Measurements from ENCODE around the gene PYURF. TPM values are rescaled to one million over a fixed set of nuclear protein-coding genes. Genes with fewer than 3 reads are reported as not detected.

The PYURF gene
- total RNA-seq, 2 experiments from 2014 or later, result 25.0 to 26.1 TPM

DNA sequence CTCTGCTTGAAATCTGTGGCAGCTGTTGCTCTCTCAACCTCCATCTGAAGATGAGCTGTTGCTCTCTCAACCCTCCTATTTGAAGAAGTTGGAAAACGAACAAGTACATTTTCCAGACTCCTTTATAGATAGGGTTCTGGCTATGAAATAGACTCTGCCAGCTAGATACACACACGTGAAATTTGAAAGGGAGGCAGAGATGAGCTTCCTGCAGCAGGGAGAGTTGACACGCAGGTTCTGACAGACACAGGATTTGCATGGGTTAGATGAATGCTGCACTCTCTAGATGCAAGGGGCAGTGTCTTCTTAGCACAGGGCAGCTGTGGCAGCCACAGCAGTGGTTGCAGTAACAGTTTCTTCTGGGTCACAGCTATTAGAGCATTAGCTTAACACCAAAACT is 8.0 kb upstream of the PYURF start:
- Histone ChIP-seq H3K9me3 (ENCODE audit: low read length) (no peaks in the 10 kb centered on the region), H4K20me1 (ENCODE audit: insufficient read depth, low read length) (no peaks in the 10 kb centered on the region), H3K36me3 (ENCODE audit: insufficient read depth, low read length) (no peaks in the 10 kb centered on the region), H3K9me2 (ENCODE audit: insufficient read depth, low read length) (no peaks in the 10 kb centered on the region), H3K27ac (ENCODE audit: low read depth, low read length, poor library complexity, severe bottlenecking) (no peak overlapping the region), H2AFZ (ENCODE audit: low read length) (no peak overlapping the region), H3K4me1 (ENCODE audit: insufficient read depth, low read length, poor library complexity, severe bottlenecking) (no peaks in the 10 kb centered on the region), H3K4me3 (ENCODE audit: low read depth, low read length, poor library complexity, severe bottlenecking) (no peak overlapping the region), H3K79me2 (ENCODE audit: insufficient read depth, low read depth, low read length) (no peaks in the 10 kb centered on the region), H3K4me2 (ENCODE audit: low read length) (no peak overlapping the region)
- CTCF ChIA-PET (ENCODE audit: unreplicated experiment), result no interaction called here
- no peak for TF ChIP-seq EZH2phosphoT487 (IDR thresholded peaks at IDR 0.05; ENCODE audit: borderline replicate concordance, low read depth, low read length)
- TF ChIP-seq, protein P1, sequence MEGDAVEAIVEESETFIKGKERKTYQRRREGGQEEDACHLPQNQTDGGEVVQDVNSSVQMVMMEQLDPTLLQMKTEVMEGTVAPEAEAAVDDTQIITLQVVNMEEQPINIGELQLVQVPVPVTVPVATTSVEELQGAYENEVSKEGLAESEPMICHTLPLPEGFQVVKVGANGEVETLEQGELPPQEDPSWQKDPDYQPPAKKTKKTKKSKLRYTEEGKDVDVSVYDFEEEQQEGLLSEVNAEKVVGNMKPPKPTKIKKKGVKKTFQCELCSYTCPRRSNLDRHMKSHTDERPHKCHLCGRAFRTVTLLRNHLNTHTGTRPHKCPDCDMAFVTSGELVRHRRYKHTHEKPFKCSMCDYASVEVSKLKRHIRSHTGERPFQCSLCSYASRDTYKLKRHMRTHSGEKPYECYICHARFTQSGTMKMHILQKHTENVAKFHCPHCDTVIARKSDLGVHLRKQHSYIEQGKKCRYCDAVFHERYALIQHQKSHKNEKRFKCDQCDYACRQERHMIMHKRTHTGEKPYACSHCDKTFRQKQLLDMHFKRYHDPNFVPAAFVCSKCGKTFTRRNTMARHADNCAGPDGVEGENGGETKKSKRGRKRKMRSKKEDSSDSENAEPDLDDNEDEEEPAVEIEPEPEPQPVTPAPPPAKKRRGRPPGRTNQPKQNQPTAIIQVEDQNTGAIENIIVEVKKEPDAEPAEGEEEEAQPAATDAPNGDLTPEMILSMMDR (conservative IDR thresholded peaks at IDR 0.05; ENCODE audit: low read length), result no peak
- BruUV-seq (replicated peaks), result no TSS peak
- POLR2A ChIA-PET, result interaction anchor here (0.5 kb wide), 2 partner anchors 197 to 571 kb away, joined by 4 to 5 read pairs; no protein-coding TSS in a partner anchor
- intact Hi-C loops (cut with micrococcal nuclease; ENCODE audit: unreplicated experiment), result loop anchor here (10.0 kb wide), 1 partner anchor 263 kb away; no protein-coding TSS in a partner anchor
- DNase-seq (ENCODE audit: low spot score), result no peak

DNA sequence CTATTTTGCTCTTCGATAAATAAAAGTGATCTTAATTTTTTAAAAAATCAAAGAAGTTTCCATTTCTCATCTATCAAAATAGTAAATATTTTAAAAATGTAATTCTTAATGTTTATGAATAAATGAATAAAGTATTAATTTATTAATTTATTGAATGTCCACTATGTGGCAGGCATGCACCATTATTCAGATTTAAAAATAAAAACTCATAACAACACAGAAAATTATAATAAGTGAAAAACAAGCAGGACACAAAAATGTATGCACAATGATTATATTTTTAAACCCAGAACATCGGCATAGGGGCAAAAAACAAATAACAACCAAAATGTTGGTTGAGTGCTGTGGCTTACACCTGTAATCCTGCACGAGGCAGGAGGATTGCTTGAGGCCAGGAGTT is 5.3 kb upstream of the PYURF start:
- H3K36me3 ChIP-seq (ENCODE audit: insufficient read depth, low read length), result no peaks in the 10 kb centered on the region
- no peaks in the 10 kb centered on the region for H3K4me1 ChIP-seq (ENCODE audit: insufficient read depth, low read length, poor library complexity, severe bottlenecking)
- intact Hi-C loops (cut with micrococcal nuclease; ENCODE audit: unreplicated experiment), result no loop called here
- DNase-seq (ENCODE audit: low spot score), result no peak
- no peaks in the 10 kb centered on the region for H3K9me2 ChIP-seq (ENCODE audit: insufficient read depth, low read length)
- no peaks in the 10 kb centered on the region for H3K79me2 ChIP-seq (ENCODE audit: insufficient read depth, low read depth, low read length)
- H2AFZ ChIP-seq (ENCODE audit: low read length), result no peak overlapping the region
- H3K27ac ChIP-seq (ENCODE audit: low read depth, low read length, poor library complexity, severe bottlenecking), result no peak overlapping the region
- no peaks in the 10 kb centered on the region for H3K9me3 ChIP-seq (ENCODE audit: low read length)
- H3K4me3 ChIP-seq (ENCODE audit: low read depth, low read length, poor library complexity, severe bottlenecking), result no peak overlapping the region
- BruUV-seq (replicated peaks), result no TSS peak
- no peaks in the 10 kb centered on the region for H4K20me1 ChIP-seq (ENCODE audit: insufficient read depth, low read length)
- TF ChIP-seq, protein P1 (conservative IDR thresholded peaks at IDR 0.05; ENCODE audit: low read length), result peak; percentile 40; the same call in 1 of the 2 replicates
- TF ChIP-seq EZH2phosphoT487 (IDR thresholded peaks at IDR 0.05; ENCODE audit: borderline replicate concordance, low read depth, low read length), result no peak
- ChIA-PET POLR2A (no interaction called here), CTCF (ENCODE audit: unreplicated experiment) (no interaction called here)
- no peak overlapping the region for H3K4me2 ChIP-seq (ENCODE audit: low read length)

DNA sequence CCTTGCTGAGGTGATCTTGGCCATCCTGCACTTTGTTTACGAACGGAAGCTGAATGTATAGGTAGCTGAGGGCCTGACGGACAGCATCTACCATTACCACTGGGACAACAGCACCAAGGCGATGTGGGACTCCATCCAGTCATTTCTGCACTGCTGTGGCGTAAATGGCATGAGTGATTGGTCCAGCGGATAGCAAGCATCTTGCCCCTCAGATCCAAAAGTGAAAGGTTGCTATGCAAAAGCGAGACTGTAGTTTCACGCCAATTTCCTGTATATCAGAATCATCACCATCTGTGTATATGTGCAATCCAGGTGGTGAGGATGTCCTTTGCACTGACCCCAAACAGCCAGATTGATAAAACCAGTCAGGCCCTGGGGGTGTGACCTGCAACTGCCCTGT is 4.2 kb upstream of the PYURF start:
- BruUV-seq (replicated peaks), result no TSS peak
- Histone ChIP-seq H3K27ac (ENCODE audit: low read depth, low read length, poor library complexity, severe bottlenecking) (no peak overlapping the region), H3K4me2 (ENCODE audit: low read length) (no peak overlapping the region), H3K4me1 (ENCODE audit: insufficient read depth, low read length, poor library complexity, severe bottlenecking) (no peaks in the 10 kb centered on the region), H3K79me2 (ENCODE audit: insufficient read depth, low read depth, low read length) (peaks cover 2% of the 10 kb centered on the region; the same call in 1 of the 2 replicates), H3K4me3 (ENCODE audit: low read depth, low read length, poor library complexity, severe bottlenecking) (no peak overlapping the region), H3K9me3 (ENCODE audit: low read length) (no peaks in the 10 kb centered on the region), H2AFZ (ENCODE audit: low read length) (no peak overlapping the region), H4K20me1 (ENCODE audit: insufficient read depth, low read length) (no peaks in the 10 kb centered on the region), H3K36me3 (ENCODE audit: insufficient read depth, low read length) (no peaks in the 10 kb centered on the region), H3K9me2 (ENCODE audit: insufficient read depth, low read length) (no peaks in the 10 kb centered on the region)
- ChIA-PET CTCF (ENCODE audit: unreplicated experiment) (no interaction called here), POLR2A (interaction anchor here (1.3 kb wide), 1 partner anchor 39 kb away, joined by 5 read pairs; no protein-coding TSS in a partner anchor)
- DNase-seq (ENCODE audit: low spot score), result no peak
- TF ChIP-seq, protein P1 (conservative IDR thresholded peaks at IDR 0.05; ENCODE audit: low read length), result no peak
- TF ChIP-seq EZH2phosphoT487 (IDR thresholded peaks at IDR 0.05; ENCODE audit: borderline replicate concordance, low read depth, low read length), result no peak
- intact Hi-C loops (cut with micrococcal nuclease; ENCODE audit: unreplicated experiment), result no loop called here

Measured in OCI-LY7 (cell line).